H1 (cell line): ENCODE measurements around the gene PLCL2. TPM values are rescaled to one million over a fixed set of nuclear protein-coding genes. Genes with fewer than 3 reads are reported as not detected.

Experiments used
- polyA plus RNA-seq, 7 experiments: library from polyadenylated mRNA; depleted of rRNA in 3 of 7; stranded (reverse) in 5 of 7; unstranded in 2 of 7; fragments of >200 nt in 5 of 7; fragments of 200-250 nt in 2 of 7; gene quantifications; 1 replicate in 5 of 7; 2 replicates in 1 of 7; 4 replicates in 1 of 7; pipeline versions ENCODE4 v1.2.1 to v1.2.3, GENCODE V29; 2011 to 2013; ENCODE audit warnings: missing spikeins in 2 of 7, mixed read lengths in 2 of 7
- total RNA-seq: library from RNA; stranded (reverse); fragmentation: NEBNext Ultra II Directional; extraction: Animal tissue kit (Norgen Biotek cat#: 25700); gene quantifications from 2 replicates; pipeline ENCODE4 v1.2.1, GENCODE V29; 2021
- TF ChIP-seq, protein P1 (sequence below): fragments of 300-600 bp; sonication (generic); IDR thresholded peaks from 2 replicates; pipeline ENCODE4 v1.7.1; 2012; ENCODE audit warnings: low read length, moderate library complexity, mild to moderate bottlenecking, inconsistent platforms; ENCODE audit not compliant: insufficient replicate concordance

Gene PLCL2
- total and polyA plus RNA-seq, 2 of the 8 experiments (the other 6 are each of a cell fraction or from before 2014, with no cell fraction given): 3.5 to 6.8 TPM

DNA sequence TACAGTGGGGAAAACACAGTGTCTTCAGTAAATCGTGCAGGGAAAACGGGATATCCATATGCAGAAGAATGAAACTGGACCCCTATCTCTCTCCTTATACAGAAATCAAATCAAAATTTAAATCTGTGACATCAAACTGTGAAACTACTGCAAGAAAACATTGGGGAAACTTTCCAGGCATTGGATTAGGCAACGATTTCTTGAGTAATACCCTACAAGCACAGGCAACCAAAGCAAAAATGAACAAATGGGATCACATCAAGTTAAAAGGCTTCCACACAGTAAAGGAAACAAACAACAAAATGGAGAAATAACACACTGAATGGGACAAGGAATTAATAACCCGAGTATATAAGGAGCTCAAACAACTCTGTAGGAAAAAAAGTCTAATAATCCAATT is 165.3 kb downstream of the PLCL2 start (continued):
- TF ChIP-seq, protein P1, sequence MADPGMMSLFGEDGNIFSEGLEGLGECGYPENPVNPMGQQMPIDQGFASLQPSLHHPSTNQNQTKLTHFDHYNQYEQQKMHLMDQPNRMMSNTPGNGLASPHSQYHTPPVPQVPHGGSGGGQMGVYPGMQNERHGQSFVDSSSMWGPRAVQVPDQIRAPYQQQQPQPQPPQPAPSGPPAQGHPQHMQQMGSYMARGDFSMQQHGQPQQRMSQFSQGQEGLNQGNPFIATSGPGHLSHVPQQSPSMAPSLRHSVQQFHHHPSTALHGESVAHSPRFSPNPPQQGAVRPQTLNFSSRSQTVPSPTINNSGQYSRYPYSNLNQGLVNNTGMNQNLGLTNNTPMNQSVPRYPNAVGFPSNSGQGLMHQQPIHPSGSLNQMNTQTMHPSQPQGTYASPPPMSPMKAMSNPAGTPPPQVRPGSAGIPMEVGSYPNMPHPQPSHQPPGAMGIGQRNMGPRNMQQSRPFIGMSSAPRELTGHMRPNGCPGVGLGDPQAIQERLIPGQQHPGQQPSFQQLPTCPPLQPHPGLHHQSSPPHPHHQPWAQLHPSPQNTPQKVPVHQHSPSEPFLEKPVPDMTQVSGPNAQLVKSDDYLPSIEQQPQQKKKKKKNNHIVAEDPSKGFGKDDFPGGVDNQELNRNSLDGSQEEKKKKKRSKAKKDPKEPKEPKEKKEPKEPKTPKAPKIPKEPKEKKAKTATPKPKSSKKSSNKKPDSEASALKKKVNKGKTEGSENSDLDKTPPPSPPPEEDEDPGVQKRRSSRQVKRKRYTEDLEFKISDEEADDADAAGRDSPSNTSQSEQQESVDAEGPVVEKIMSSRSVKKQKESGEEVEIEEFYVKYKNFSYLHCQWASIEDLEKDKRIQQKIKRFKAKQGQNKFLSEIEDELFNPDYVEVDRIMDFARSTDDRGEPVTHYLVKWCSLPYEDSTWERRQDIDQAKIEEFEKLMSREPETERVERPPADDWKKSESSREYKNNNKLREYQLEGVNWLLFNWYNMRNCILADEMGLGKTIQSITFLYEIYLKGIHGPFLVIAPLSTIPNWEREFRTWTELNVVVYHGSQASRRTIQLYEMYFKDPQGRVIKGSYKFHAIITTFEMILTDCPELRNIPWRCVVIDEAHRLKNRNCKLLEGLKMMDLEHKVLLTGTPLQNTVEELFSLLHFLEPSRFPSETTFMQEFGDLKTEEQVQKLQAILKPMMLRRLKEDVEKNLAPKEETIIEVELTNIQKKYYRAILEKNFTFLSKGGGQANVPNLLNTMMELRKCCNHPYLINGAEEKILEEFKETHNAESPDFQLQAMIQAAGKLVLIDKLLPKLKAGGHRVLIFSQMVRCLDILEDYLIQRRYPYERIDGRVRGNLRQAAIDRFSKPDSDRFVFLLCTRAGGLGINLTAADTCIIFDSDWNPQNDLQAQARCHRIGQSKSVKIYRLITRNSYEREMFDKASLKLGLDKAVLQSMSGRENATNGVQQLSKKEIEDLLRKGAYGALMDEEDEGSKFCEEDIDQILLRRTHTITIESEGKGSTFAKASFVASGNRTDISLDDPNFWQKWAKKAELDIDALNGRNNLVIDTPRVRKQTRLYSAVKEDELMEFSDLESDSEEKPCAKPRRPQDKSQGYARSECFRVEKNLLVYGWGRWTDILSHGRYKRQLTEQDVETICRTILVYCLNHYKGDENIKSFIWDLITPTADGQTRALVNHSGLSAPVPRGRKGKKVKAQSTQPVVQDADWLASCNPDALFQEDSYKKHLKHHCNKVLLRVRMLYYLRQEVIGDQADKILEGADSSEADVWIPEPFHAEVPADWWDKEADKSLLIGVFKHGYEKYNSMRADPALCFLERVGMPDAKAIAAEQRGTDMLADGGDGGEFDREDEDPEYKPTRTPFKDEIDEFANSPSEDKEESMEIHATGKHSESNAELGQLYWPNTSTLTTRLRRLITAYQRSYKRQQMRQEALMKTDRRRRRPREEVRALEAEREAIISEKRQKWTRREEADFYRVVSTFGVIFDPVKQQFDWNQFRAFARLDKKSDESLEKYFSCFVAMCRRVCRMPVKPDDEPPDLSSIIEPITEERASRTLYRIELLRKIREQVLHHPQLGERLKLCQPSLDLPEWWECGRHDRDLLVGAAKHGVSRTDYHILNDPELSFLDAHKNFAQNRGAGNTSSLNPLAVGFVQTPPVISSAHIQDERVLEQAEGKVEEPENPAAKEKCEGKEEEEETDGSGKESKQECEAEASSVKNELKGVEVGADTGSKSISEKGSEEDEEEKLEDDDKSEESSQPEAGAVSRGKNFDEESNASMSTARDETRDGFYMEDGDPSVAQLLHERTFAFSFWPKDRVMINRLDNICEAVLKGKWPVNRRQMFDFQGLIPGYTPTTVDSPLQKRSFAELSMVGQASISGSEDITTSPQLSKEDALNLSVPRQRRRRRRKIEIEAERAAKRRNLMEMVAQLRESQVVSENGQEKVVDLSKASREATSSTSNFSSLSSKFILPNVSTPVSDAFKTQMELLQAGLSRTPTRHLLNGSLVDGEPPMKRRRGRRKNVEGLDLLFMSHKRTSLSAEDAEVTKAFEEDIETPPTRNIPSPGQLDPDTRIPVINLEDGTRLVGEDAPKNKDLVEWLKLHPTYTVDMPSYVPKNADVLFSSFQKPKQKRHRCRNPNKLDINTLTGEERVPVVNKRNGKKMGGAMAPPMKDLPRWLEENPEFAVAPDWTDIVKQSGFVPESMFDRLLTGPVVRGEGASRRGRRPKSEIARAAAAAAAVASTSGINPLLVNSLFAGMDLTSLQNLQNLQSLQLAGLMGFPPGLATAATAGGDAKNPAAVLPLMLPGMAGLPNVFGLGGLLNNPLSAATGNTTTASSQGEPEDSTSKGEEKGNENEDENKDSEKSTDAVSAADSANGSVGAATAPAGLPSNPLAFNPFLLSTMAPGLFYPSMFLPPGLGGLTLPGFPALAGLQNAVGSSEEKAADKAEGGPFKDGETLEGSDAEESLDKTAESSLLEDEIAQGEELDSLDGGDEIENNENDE: no peak
